B cell (primary cell): ENCODE data around the gene LRRC3. TPM values are rescaled to one million over a fixed set of nuclear protein-coding genes. Genes with fewer than 3 reads are reported as not detected.

Experiments
- ATAC-seq: fragments of 200-7000 bp; cut with Tn5 transposase; one replicate; pipeline ENCODE4 v1.10.0; 2021; ENCODE audit warnings: low read depth, mild to moderate bottlenecking, moderate number of reproducible peaks, moderate library complexity
- CTCF ChIA-PET: fragments of 350-600 bp; sonication (Branson Sonifier 250); formaldehyde crosslinking; loops from one replicate; lab custom pipeline; 2021; ENCODE audit warnings: antibody characterized with exemption, inconsistent platforms; lab: Charles Lee
- POLR2A ChIA-PET: fragments of 350-600 bp; sonication (Branson Sonifier 250); formaldehyde crosslinking; loops from one replicate; lab custom pipeline; 2021; ENCODE audit warnings: antibody characterized with exemption; lab: Charles Lee
- DNase-seq: peaks from one replicate; pipeline ENCODE4 v3.0.0; 2013
- H2AFZ ChIP-seq: 2 replicates; pipeline ENCODE4 v1.6.1; 2012; ENCODE audit warnings: mild to moderate bottlenecking, low read depth, low read length; ENCODE audit not compliant: insufficient read depth, poor library complexity, severe bottlenecking
- H3K27ac ChIP-seq, 2 donors: 1 replicate in 1 of 2; 2 replicates in 1 of 2; pipeline ENCODE4 v1.5.1; 2012 to 2013; ENCODE audit warnings: low read length in 2 of 2, mild to moderate bottlenecking in 2 of 2, moderate library complexity in 1 of 2
- H3K27me3 ChIP-seq, 4 experiments: fragments of 200-600 bp in 1 of 4; sonication (generic) in 1 of 4; replicated peaks in 1 of 4; 1 replicate in 2 of 4; 2 replicates in 2 of 4; pipeline versions ENCODE4 v1.6.1 to v1.7.0; 2013 to 2016; ENCODE audit warnings: low read length in 3 of 4, mild to moderate bottlenecking in 2 of 4, mixed read lengths in 1 of 4, moderate library complexity in 1 of 4; ENCODE audit not compliant: insufficient read depth in 4 of 4, control insufficient read depth in 3 of 4; ENCODE audit errors: control extremely low read depth in 1 of 4
- H3K36me3 ChIP-seq, 2 experiments: replicated peaks in 1 of 2; 1 replicate in 1 of 2; 2 replicates in 1 of 2; pipeline versions ENCODE4 v1.6.1 to v1.7.1; 2013; ENCODE audit warnings: low read length in 1 of 2; ENCODE audit not compliant: insufficient read depth in 2 of 2, control insufficient read depth in 1 of 2; ENCODE audit errors: control extremely low read depth in 1 of 2, extremely low read depth in 1 of 2
- H3K4me1 ChIP-seq, 2 donors: fragments of 200-600 bp in 1 of 2; sonication (generic) in 1 of 2; 1 replicate in 1 of 2; 2 replicates in 1 of 2; pipeline versions ENCODE4 v1.5.1 to v1.6.1; 2013 to 2017; ENCODE audit warnings: low read length in 2 of 2; ENCODE audit not compliant: control insufficient read depth in 2 of 2, insufficient read depth in 2 of 2
- H3K4me2 ChIP-seq: replicated peaks from 2 replicates; pipeline ENCODE3; 2012; ENCODE audit warnings: mild to moderate bottlenecking, low read depth, low read length; ENCODE audit not compliant: poor library complexity, severe bottlenecking
- H3K4me3 ChIP-seq, 5 experiments: fragments of 200-600 bp in 1 of 5; sonication (generic) in 1 of 5; 1 replicate in 3 of 5; 2 replicates in 2 of 5; pipeline versions ENCODE4 v1.5.1 to v1.7.0; 2011 to 2016; ENCODE audit warnings: low read length in 4 of 5, mild to moderate bottlenecking in 4 of 5, low read depth in 2 of 5, control low read depth in 1 of 5, moderate library complexity in 1 of 5; ENCODE audit not compliant: insufficient read depth in 1 of 5; ENCODE audit errors: control extremely low read depth in 1 of 5, extremely low read depth in 1 of 5
- H3K79me2 ChIP-seq: fragments of 200-600 bp; sonication (generic); one replicate; pipeline ENCODE4 v1.6.0; 2016; ENCODE audit warnings: low read length; ENCODE audit not compliant: control insufficient read depth, insufficient read depth
- H3K9ac ChIP-seq: fragments of 200-600 bp; sonication (generic); 2 replicates; pipeline ENCODE4 v1.6.1; 2017; ENCODE audit warnings: mild to moderate bottlenecking, low read length, moderate library complexity
- H3K9me3 ChIP-seq, 3 donors: one replicate each; pipeline versions ENCODE4 v1.6.1 to v1.7.1; 2013; ENCODE audit warnings: low read length in 2 of 3; ENCODE audit not compliant: control insufficient read depth in 2 of 3, insufficient read depth in 1 of 3; ENCODE audit errors: control extremely low read depth in 1 of 3
- H4K20me1 ChIP-seq: 2 replicates; pipeline ENCODE4 v1.6.0; 2012; ENCODE audit warnings: mild to moderate bottlenecking, low read length; ENCODE audit not compliant: insufficient read depth, control insufficient read depth, poor library complexity, severe bottlenecking
- H3K27ac Mint-ChIP-seq: one replicate; pipeline ENCODE4 v1.8.0; 2021; ENCODE audit warnings: mixed read lengths
- H3K27me3 Mint-ChIP-seq: one replicate; pipeline ENCODE4 v1.8.0; 2021; ENCODE audit warnings: mixed read lengths
- H3K4me1 Mint-ChIP-seq: one replicate; pipeline ENCODE4 v1.8.0; 2021; ENCODE audit warnings: mixed read lengths
- H3K4me3 Mint-ChIP-seq: one replicate; pipeline ENCODE4 v1.8.0; 2021; ENCODE audit warnings: mixed read lengths
- H3K9me3 Mint-ChIP-seq: one replicate; pipeline ENCODE4 v1.8.0; 2022; ENCODE audit warnings: mixed read lengths; ENCODE audit not compliant: insufficient read depth
- EZH2 ChIP-seq: IDR thresholded peaks from 2 replicates; pipeline ENCODE4 v1.6.1; 2012; ENCODE audit warnings: borderline replicate concordance, low read depth, mild to moderate bottlenecking, moderate library complexity, low read length; ENCODE audit not compliant: insufficient read depth, poor library complexity, severe bottlenecking
- WGBS: methylation state at CpG from one replicate; pipeline ENCODE4 v1.1.5; 2013; ENCODE audit warnings: missing lambda C conversion rate; ENCODE audit not compliant: insufficient coverage; 5-methylcytosine and 5-hydroxymethylcytosine counted together
- intact Hi-C: fragments of 100-400 bp; cut with micrococcal nuclease; formaldehyde crosslinking; loops from one replicate; pipeline ENCODE4 v1.10.0; 2022
- polyA plus RNA-seq: library from polyadenylated mRNA; depleted of rRNA; stranded (reverse); fragments of >200 nt; gene quantifications from 2 replicates; pipeline ENCODE4 v1.2.3, GENCODE V29; 2012
- total RNA-seq, 2 donors: library from RNA; stranded (reverse); fragments of 120-200 nt in 1 of 2; gene quantifications; 1 replicate in 1 of 2; 2 replicates in 1 of 2; pipeline versions ENCODE4 v1.2.3 to v1.2.4, GENCODE V29; 2013 to 2022
- TF ChIP-seq, protein P1 (sequence below): fragments of 200-600 bp; IDR thresholded peaks from one replicate; pipeline ENCODE4 v1.8.0; 2022; ENCODE audit warnings: antibody characterized with exemption, mild to moderate bottlenecking

LRRC3 gene
- total and polyA plus RNA-seq, 2 donors (not counting 1 experiment from before 2014, with no cell fraction given) = 0.46 to 3.3 TPM

DNA sequence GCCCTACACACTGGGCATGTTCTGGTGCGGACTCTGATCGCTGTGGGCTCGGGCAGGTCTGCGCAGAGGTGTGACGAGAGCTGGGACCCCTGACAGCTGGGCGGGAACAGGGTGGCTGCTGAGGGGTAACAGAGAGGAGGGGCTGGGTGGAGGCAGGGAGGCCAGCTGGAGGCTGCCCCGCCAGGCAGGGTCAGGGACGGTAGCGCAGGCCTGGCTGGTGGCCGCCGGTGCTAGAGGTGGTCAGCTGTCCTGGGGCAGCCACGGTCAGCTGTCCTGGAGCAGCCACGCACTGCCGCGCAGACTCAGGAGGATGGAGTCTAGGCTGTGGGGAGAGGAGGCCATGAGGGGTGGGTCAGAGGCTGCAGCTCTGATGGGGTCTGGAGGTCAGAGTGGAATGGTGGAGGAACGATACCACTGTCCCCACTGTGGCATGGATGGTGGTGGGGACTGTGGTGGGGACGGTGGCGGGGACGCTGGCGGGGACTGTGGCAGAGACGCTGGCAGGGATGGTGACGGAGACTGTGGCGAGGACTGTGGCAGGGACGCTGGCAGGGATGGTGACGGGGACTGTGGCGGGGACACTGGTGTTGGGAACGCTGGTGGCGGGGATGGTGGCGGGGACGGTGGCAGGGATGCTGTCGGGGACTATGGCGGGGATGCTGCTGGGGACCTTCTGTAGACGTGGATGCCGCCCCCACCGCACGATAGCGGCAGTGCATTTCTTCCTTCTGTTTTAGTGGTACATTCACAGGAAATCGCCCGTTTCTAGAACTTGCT is 21.3 kb upstream of the LRRC3 start:
- Histone ChIP-seq H3K9me3 (peaks cover 1 to 7% (median 7%) of the 10 kb centered on the region in 3 donors), H2AFZ (no peak overlapping the region), H3K9ac (no peak overlapping the region), H3K27ac (no peak overlapping the region), H3K27me3 (no peaks in the 10 kb centered on the region), H3K4me2 (no peak overlapping the region), H3K4me3 (no peak overlapping the region), H4K20me1 (no peaks in the 10 kb centered on the region), H3K36me3 (peaks cover 0 to 6% of the 10 kb centered on the region in 2 experiments), H3K4me1 (no peaks in the 10 kb centered on the region), H3K79me2 (no peaks in the 10 kb centered on the region)
- 92% methylated on average over 33 of the region's 39 CpGs for WGBS
- ATAC-seq (no peak), DNase-seq (no peak)
- H3K9me3 Mint-ChIP-seq = peaks cover 5% of the 10 kb centered on the region
- intact Hi-C loops = no loop called here
- no peak overlapping the region for H3K27ac Mint-ChIP-seq
- no peak overlapping the region for H3K4me3 Mint-ChIP-seq
- TF ChIP-seq EZH2 = no peak
- TF ChIP-seq, protein P1, sequence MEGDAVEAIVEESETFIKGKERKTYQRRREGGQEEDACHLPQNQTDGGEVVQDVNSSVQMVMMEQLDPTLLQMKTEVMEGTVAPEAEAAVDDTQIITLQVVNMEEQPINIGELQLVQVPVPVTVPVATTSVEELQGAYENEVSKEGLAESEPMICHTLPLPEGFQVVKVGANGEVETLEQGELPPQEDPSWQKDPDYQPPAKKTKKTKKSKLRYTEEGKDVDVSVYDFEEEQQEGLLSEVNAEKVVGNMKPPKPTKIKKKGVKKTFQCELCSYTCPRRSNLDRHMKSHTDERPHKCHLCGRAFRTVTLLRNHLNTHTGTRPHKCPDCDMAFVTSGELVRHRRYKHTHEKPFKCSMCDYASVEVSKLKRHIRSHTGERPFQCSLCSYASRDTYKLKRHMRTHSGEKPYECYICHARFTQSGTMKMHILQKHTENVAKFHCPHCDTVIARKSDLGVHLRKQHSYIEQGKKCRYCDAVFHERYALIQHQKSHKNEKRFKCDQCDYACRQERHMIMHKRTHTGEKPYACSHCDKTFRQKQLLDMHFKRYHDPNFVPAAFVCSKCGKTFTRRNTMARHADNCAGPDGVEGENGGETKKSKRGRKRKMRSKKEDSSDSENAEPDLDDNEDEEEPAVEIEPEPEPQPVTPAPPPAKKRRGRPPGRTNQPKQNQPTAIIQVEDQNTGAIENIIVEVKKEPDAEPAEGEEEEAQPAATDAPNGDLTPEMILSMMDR = no peak
- CTCF ChIA-PET = no interaction called here
- POLR2A ChIA-PET = no interaction called here
- no peaks in the 10 kb centered on the region for H3K4me1 Mint-ChIP-seq
- no peaks in the 10 kb centered on the region for H3K27me3 Mint-ChIP-seq

DNA sequence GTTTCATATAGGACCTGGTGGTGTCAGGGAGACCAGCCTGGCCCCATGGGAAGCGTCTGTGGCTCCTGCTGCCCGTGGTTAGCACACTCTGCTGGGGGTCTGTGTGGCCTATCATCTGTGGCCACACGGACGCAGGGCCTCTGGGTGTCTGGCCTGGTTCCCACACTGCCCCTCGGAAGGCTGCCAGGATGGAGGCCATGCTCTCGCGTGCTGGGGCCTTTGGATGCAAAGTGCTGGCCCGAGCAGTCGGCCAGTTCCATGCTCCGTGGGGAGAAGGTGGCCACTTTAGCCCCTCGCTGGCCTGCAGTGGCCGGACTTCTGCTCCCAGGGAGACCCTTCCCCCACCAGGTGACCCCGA is 20.8 kb upstream of the LRRC3 start:
- Histone ChIP-seq H3K79me2 (no peaks in the 10 kb centered on the region), H3K36me3 (peaks cover 0 to 6% of the 10 kb centered on the region in 2 experiments), H4K20me1 (no peaks in the 10 kb centered on the region), H3K9ac (no peak overlapping the region), H3K4me2 (no peak overlapping the region), H3K27me3 (no peaks in the 10 kb centered on the region), H3K4me1 (no peaks in the 10 kb centered on the region), H3K27ac (no peak overlapping the region), H3K9me3 (peaks cover under 1 to 7% (median 6%) of the 10 kb centered on the region in 3 donors), H2AFZ (no peak overlapping the region), H3K4me3 (no peak overlapping the region)
- Mint-ChIP-seq H3K9me3 (peaks cover 5% of the 10 kb centered on the region), H3K27ac (no peak overlapping the region), H3K27me3 (no peaks in the 10 kb centered on the region), H3K4me1 (no peaks in the 10 kb centered on the region), H3K4me3 (no peak overlapping the region)
- no peak for TF ChIP-seq EZH2
- TF ChIP-seq, protein P1 = no peak
- ChIA-PET CTCF (no interaction called here), POLR2A (no interaction called here)
- 84% methylated on average over 13 of the region's 13 CpGs for whole genome bisulfite sequencing
- intact Hi-C loops = no loop called here
- ATAC-seq (no peak), DNase-seq (no peak)
